DMS153 treated with DMSO at 0.1 percent for 48 hours (cell line): ENCODE data around the gene LZTR1.
"Not testable (repeated sequence)": the region's sequence is repeated elsewhere in the genome, so short reads cannot be mapped to it uniquely, and the experiment has no call there.

Source experiments
- DNase-seq: peaks from one replicate; lab custom pipeline; 2025; ENCODE audit not compliant: unreplicated experiment; lab: John Stamatoyannopoulos, UW

LZTR1 gene

DNA sequence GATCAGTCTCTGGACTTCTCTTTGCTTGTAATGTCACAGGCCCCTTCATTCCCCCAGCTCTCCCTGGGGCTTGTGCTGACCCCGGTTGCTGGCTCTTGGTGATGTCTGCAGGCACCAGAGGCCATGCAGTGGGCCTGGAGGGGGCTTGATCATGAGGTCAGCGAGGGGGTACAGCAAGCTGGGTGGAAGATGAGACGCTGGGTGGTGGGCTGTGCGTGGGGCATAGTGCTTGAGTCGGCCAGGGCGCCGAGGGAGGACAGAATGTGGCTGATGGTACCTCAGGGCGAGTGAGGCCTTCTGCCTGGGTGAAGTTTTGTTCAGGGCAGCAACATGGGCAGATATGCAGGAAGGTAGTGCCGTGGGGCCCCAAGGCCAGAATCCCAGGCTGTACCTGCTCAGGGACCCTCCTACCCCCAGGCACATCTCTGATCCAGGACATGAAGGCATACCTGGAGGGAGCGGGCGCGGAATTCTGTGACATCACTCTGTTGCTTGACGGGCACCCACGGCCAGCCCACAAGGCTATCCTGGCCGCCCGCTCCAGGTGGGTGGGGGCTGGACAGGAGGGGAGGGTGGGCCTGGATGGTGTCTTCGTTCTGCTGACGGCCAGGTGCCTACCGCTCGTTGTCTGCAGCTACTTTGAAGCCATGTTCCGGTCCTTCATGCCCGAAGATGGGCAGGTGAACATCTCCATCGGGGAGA lies 13.4 kb downstream of the LZTR1 start:
- no peak for DNase-seq

DNA sequence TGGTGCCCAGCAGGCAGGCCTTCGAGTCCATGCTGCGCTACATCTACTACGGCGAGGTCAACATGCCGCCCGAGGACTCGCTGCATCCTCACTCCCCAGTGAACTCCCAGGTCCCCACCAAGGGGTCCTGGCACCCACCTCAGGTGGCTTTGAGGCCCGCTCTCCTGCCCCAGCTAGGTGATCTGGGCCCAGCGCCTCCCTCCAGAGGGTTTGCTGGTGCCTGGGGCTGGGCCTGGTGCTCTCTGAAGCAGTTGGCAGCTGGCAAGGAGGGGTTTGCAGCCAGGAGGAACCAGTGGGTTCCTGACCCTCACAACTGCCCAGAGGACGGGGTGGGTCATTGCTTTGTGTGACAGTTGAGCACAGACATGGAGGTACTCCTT lies 13.9 kb downstream of the LZTR1 start:
- DNase-seq, result no peak

DNA sequence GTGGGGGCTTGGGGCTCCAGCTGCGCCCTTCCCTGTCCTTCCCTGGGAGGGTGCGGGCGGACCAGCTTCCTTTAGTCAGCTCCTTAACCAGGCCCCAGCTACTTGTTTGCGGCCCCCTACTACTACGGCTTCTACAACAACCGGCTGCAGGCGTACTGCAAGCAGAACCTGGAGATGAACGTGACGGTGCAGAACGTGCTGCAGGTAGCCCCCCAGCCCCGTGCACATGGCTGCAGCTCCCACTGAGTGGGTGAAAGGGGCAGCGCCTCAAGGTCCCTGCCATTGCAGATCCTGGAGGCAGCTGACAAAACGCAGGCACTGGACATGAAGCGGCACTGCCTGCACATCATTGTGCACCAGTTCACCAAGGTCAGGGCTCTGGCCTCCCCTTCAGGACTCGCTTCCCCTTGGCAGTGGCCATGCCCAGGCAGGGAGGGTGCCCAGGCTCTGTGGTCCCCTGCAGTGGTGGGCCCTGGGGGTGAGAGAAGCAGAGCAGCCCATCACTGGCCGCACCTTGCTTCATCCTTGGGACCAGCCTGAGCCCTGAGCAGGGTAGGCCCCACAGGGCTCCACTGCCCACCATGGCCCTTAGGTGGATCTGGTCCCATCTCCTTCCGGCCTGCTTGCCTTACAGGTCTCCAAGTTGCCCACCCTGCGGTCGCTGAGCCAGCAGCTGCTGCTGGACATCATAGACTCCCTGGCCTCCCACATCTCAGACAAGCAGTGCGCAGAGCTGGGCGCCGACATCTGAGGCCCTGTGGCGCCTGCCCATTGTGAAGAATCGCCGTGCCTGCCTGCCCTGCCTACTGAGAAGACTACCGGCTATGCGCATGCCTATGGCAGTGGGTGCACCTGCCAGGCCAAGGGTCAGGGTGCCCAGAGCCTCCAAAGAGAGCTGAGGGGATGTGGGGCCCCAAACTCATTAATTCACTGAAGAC lies 14.8 kb downstream of the LZTR1 start:
- DNase-seq, result no peak

DNA sequence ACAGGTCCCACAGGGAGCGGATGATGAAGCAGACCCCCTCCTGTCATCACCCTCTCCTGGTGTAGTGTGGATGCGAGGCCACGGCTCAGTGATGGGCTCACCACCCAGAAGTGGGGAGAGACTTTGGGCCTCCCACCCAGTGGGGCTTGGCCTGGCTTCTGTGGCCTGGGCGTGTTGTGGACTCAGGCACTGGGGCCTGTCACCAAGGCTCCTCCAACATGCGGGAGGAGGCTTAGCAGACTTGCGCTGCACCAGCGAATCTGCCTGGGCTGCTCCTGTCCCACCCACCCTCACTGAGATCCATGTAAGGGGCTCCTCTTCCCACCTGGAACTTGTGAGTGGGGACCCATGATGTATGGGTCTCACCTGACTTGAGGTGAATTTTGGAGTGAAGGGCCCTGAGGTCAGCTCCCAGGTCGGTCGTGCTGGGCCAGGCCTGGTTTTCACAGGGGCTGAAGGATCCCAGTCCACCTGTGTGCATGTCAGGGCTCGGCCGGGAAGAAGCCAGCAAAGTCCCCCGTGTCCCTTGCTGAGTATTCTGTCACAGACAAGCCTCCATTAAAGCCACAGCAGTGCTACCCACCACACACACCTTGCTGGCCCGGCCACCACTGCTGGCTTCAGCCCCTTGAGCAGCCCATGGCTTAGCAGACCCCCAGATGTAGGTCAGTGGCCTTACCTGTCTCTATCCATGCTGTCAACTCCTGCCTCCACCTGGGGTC lies 15.6 kb downstream of the LZTR1 start:
- DNase-seq, result no peak

DNA sequence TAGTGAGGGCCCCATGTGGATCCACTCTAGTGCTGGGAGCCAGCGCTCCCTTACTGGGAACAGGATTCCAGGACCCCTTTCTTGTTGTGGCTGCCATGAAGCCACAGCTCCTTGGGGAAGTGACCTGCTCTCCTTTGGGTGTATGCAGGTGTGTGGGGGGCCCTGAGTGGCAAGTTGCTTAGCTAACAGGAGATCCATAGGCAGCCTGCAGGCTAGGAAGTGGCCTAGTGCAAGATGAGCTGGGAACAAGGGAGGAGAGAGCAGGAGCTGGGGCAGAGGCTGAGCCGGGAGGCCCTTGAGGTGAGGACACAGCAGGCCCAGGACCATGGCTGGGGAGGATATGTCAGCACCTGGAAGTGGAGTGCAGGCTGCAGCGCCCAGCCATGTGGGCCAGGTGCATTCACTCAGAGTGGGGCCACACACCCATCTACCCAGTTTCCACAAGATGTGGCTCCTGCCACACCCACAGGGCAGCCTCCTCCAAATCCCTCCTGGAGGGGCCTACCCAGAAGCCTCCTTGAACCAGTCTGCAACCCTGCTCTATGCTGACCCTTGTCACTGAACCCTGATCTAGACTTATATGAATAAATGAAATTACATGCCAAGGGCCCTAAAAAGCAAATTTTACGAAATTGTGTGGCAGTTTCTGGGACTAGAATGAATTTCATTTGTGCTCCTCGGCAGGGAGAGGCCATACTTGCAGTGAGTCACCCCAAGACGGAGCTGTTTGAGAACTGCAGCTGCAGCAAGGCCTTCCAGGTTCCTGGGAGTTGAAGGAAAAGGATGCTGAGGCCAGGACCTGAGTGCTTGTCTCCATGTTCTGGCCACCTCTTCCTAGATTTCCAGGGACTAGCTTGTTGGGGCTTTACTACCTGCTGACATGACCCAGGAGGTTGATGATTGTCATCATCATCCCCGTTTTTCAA lies 16.6 kb downstream of the LZTR1 start:
- no peak for DNase-seq

DNA sequence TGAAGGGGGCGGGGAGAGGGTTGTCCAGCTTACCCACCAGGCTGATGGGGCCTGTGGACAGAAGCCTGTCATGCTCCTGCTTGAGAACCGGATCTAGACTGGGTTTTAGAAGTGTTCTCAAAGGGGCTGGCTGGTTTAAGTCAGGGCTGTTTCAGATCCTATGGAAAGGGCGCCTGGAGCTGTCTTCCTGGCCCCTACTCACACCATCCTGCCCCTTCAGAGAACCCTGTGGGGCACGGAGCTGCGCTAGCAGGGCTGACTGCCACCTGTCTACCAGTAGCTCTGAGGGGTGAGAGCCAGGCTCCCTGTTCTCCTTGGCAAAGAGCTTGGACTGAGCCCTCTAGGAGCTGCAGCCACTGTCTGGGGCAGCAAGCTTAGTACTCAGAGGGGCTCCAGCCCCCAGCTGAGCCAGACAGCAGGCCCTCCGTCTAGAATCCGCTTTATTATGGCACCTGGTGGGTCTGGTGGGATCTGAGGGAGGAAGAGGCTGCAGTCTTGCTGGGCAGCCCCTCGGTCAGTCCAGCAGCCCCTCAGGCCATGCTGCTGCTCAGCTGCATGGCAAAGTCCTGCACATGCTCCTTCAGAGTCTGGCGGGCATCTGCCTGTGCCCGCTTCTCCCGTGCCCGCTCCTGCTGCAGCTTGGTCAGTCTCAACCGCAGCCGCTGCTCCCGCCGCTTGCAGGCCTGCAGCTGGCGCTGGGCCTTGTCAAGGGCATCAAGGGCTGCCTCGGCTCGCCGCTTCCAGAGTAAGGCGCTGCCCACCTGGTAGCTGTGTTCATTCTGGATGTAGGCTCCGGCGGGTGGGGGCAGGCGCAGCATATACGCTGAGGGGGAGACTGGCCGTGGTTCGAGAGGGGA lies 17.5 kb downstream of the LZTR1 start:
- DNase-seq, result no peak

DNA sequence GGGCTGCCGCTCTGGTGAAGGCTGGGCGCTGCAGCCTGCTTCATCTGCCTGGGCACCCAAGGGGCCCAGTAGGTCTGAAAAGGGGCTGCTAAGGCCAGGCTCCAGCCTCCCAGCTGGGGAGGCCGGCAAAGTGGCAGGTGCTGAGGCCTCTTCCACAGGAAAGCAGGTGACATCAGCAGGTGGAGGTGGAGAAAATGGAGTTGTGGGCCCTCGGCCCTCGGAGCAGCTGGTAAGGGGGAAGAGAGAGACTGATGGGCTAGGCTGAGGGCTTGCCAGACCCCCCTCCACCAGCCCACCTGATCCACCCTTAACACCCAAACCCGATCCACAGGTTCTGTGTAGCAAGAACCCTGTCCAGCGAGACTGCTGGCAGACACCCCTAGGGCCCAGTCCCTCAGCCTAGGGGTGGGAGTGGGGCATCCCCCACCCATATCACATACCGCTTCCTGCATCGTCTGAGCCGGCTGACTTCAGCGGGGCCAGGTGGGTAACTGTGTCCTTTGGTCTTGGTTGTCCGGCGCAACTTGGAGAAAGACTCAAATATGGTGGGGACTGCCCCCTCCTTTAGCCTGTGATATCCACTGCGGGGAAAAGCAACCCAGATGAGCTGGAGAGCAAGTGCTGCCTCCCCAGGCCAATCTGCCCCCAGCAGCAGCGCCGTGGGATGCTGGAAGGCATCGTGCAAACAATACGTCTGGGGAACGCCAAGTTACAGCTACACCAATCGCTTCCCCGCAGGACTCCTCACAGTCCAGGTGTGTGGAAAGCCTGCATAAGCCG lies 18.3 kb downstream of the LZTR1 start:
- no peak for DNase-seq

DNA sequence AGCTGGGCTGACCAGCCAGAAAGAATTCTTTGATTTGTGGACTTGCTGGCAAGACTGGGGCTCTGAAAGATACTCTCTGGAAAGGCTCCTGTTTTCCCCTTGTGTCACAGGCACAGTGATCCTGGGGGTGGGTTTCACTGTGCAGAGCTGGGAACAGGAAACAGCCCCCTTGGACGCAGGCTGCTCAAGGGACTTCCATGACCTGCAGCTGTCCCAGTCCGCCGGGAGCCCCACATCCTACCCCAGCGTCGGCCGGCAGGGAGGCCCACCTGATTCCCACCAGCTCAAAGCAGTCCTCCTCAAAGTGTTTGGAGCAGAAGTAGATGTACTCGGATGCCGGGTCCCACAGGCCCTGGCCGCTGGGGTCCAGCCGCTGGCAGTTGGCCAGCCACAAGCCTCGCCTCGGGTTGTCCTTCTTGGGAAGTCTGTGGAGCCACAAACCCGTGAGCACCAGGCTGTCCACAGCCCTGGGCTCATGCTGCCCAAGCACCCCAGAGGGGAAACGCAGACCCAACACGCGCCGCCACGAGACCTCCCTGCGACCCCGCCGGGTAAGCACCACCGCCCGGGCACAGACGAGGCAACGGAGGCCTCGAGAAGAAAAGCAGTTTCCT lies 19.0 kb downstream of the LZTR1 start:
- DNase-seq, result no peak

DNA sequence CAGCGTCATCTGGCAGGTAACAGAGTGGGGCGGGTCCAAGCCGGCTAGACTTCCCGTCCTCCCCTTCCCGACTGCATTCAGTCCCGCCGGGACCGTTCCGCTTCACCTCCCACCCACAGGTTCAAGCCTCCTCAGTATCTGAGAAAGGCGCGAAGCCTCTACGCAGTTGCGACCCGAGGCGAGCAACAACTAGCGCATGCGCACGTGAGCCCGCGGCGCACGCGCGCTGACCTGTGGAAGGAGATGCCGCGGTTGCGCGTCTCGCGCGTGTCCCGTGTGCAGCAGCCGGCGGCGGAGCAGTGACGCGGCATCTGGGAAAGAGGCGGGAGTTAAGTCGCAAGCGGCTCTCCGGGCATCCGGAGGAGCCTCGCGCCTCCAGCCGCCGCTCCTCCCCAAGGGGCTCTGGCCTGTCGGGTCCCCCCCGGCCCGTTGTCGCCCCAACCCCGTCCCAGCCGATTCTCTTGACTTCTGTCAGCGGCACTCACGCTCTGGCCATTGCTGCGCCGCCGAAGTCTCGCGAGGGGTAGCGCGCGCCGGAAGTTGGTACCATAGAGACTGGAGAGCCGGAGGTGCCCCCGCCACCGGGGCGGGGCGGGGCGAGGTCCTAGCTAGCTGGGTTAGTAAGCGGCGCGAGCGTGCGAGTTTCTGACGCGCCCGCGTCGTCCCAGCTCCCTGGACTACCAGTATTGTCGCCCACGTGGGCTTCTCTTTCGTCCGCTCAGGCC lies 19.7 kb downstream of the LZTR1 start, which contains the start of gene THAP7:
THAP7 (minus strand) TSS at position 518 of the 725 bp plus-strand sequence; CDS start at position 311, 207 bp downstream.
- DNase-seq, result peak; percentile 94

DNA sequence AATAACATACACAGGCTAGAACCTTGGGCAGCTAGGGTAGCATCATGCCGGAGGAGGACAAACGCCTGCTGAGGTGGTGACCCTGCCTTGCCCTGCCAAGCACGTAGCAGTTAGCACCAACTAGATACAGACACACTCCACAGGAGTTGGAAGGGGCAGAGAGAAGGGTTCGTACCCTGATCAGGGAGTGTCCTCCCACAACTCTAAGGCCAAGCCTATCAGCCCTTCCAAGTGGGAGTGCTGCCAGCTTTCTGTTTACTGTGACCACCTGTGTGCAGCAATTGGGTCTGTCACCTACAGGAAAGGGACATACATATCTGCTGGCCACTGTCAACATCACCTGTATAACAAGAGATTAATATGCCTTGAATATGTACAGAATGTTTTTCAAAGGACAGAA lies 21.7 kb downstream of the LZTR1 start:
- no peak for DNase-seq

DNA sequence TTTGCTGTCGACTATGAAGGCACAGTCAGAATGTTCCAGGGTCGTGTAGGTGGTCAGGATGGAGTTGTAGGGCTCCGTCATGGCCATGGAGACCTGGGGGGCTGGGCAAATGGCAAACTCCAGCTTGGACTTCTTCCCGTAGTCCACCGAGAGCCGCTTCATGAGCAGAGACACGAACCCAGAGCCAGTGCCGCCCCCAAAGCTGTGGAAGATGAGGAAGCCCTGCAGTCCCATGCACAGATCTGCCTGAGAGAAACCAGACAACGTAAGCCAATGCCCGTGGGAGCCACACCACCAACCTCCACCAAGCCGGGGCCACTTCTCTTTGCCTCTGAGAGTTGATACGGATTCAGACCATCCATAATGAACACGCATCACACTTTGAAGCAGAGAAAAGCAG lies 27.1 kb downstream of the LZTR1 start:
- DNase-seq, result not testable (repeated sequence)

DNA sequence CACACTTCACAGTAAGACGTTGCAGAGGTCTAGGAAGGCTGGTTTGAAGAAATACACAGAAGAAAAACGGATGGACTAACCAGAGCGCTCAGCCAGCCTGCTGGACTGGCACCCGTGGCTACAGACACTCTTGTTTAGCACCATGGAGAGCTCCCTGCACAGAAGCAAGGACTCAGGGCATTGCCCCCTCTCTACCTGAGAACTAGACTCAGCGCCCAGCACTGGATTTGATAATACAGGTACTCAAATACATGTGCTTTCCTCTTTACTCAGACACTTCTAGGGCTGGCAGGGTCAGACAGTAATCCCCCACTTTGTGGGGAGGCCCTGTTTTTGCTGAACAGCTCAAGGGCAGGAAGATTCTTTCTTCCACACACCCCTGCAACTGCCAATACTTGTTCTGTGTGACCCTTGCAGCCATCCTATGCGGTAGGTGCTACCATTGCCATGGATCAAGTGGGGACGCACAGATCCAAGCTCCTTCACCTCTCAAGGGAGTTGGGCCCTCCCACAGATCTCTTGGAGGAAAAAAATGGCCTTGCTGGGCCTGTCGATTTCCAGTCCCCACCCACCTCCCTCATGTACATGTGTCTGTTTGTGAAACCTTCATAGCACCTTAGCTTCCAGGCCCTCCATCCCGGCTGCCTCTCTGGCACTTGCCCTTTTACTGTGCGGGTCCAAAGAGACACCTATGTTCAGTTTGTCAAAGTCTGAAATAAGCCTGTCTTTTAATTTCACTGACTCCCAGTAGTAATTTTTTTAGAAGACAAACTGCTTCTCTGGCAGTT lies 27.7 kb downstream of the LZTR1 start:
- DNase-seq, result no peak

DNA sequence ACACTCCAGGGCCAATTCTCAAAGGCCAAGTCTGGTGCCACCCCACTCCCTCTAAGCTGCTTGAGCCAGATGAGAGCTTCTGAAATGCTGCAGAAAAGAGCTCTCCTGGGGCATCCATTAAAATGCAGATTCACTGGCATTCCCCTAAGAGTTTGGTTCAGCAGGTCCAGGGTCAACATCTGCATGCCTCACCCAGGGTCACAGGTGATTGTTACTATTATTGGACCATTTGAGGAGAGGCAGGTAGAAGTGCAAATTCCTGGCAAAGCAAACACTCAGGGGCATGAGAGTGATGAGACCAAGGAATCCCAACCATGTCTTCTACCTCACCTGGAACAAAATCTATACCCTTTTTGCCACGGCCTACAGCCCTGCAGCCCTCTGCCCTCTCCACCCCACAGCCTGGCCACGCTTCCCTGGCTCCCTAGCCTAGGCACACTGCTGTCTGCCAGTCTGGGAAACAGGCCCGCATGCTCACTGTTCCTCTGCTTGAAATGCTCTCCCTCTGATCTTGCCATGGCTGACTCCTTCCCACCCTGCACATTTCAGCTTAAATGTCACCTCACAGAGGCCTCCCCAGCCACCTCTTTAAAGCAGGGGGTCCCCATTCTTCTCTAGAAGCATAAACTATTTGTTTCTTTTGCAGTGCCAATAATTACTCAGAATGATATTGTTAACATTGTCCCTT lies 28.5 kb downstream of the LZTR1 start:
- no peak for DNase-seq

DNA sequence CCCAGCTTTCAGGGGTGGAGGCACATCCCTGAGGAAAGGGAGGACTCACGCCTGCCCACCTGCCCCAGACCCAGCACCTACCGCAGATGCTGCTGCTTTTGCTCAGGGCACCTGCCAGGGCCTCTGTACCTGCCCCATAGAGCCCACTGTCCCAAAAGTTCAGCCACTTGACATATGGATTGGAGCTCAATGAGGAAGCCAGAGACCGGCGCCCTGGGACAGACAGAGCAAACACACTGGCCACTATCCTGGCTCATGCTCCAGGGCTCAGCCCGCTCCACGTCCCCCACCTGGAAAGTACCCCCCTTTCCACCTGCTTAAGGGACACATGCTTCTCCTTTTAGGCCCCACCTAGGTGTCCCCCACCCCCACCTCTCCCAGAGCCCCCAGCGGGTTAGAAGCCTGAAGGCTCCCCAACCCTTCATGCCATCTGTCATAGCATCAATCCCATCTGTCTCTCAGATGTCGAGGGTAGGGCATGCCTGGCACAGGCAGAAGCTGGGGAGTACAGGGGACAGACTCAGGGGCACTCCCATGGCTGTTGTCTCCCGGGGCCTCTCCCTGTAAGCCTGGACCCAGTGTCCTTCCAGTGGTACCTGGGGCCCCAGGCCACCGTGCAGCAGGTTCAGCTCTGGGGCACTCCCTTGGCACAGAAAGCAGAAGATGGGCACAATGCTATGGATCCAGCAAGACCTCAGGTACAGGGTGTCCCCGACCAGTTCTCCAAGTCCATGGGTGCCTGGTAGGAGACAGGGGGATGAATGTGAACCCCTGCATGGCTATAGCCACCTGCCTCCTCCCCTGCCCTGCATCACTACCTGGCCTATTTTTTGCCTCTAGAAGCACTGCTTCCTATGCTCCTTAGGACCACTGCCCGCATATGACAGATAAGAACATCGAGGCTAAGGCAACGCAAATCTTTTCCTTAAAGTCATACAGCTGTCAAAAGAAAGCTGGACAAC lies 30.6 kb downstream of the LZTR1 start:
- DNase-seq, result no peak

DNA sequence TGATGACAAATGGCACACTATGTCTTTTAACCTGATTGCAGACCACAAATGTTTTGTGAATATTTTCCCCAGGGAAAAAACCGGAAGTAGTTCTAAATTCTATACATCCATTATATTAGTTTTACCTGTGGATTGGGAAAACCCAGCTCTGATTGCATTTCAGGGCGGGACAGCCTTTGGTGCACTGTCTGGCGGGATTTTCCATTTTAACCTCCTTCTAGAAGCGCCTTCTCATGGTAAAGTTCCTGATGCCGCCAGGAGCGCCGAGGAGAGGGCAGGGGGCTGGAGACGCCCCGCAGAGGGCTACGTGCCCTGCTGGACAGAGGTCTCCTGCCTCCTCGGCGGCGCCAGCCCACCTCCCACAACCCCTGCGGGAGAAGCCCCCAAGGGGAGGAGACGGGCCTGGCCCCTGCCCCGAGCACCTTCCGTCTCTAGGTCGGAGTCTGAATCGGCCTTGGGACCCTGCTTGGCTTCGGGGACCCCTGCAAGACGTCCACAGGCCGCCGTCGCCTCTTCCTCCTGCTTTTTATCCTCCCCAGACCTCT lies 31.6 kb downstream of the LZTR1 start:
- no peak for DNase-seq
